Mucosa of descending colon (tissue), 3 donors: Measurements from ENCODE around the gene ARL6IP5. TPM values are rescaled to one million over a fixed set of nuclear protein-coding genes. Genes with fewer than 3 reads are reported as not detected.

Experiments
- ATAC-seq: fragments of 200-7000 bp; cut with Tn5 transposase; one replicate; pipeline ENCODE4 v1.9.1; 2020; ENCODE audit warnings: mild to moderate bottlenecking, moderate library complexity
- DNase-seq, 3 donors: peaks; one replicate each; pipeline ENCODE4 v3.0.0-alpha.2; 2020
- H3K36me3 ChIP-seq: fragments of 200-600 bp; one replicate; pipeline ENCODE4 v1.8.0; 2021; ENCODE audit warnings: low read depth, mild to moderate bottlenecking
- H3K4me1 ChIP-seq: fragments of 200-600 bp; one replicate; pipeline ENCODE4 v1.8.0; 2021; ENCODE audit warnings: low read depth, mild to moderate bottlenecking
- H3K4me3 ChIP-seq: fragments of 200-600 bp; one replicate; pipeline ENCODE4 v1.8.0; 2021; ENCODE audit warnings: mild to moderate bottlenecking
- H3K9me3 ChIP-seq: fragments of 200-600 bp; one replicate; pipeline ENCODE4 v1.8.0; 2021; ENCODE audit warnings: mild to moderate bottlenecking
- CTCF ChIP-seq: fragments of 200-600 bp; IDR thresholded peaks from one replicate; pipeline ENCODE4 v1.8.0; 2022; ENCODE audit warnings: antibody characterized with exemption, mild to moderate bottlenecking
- intact Hi-C, 2 donors: fragments of 100-400 bp; cut with DNase I in 1 of 2; cut with micrococcal nuclease in 1 of 2; formaldehyde crosslinking; loops; one replicate each; pipeline versions ENCODE4 v1.11.0 to v1.11.1; 2022; cut with DNase I, micrococcal nuclease
- total RNA-seq, 3 donors: library from RNA; stranded (reverse); fragmentation: NEBNext Ultra II Directional in 2 of 3; extraction: Animal tissue kit (Norgen Biotek cat#: 25700) in 2 of 3; gene quantifications; one replicate each; pipeline versions ENCODE4 v1.2.1 to v1.2.4, GENCODE V29; 2021 to 2023
- donor health status: DM: no; HTN: no; CAD: no; lungs with moderate emphysema.
- donor health status: DM: no; HTN: no; CAD: no.
- donor health status: DM: no; HTN: yes; CAD: no.

Gene ARL6IP5
- total RNA-seq, 3 donors from 2014 or later: 111 to 129 (median 119) TPM

GRCh38 chr3:69137412-69137811 lies 52.7 kb downstream of the ARL6IP5 start:
- intact Hi-C loops: no loop called here

GRCh38 chr3:69141313-69141712 lies 56.6 kb downstream of the ARL6IP5 start:
- no peak for TF ChIP-seq CTCF
- ATAC-seq: no peak
- no peaks in the 10 kb centered on the region for H3K9me3 ChIP-seq
- H3K36me3 ChIP-seq: no peaks in the 10 kb centered on the region
- intact Hi-C loops: no loop called here
- no peak for DNase-seq
- H3K4me1 ChIP-seq: no peaks in the 10 kb centered on the region
- H3K4me3 ChIP-seq: no peak overlapping the region

More at GRCh38 chr3:69137412-69137811, 52.7 kb downstream of the ARL6IP5 start:
- DNase-seq: no peak
- Histone ChIP-seq H3K4me3 (no peak overlapping the region), H3K4me1 (no peaks in the 10 kb centered on the region), H3K36me3 (no peaks in the 10 kb centered on the region), H3K9me3 (no peaks in the 10 kb centered on the region)
- no peak for TF ChIP-seq CTCF
- ATAC-seq: no peak

GRCh38 chr3:69142090-69142489 lies 57.4 kb downstream of the ARL6IP5 start:
- DNase-seq (no peak), ATAC-seq (no peak)
- Histone ChIP-seq H3K4me1 (no peaks in the 10 kb centered on the region), H3K4me3 (no peak overlapping the region), H3K36me3 (no peaks in the 10 kb centered on the region), H3K9me3 (no peaks in the 10 kb centered on the region)
- TF ChIP-seq CTCF: no peak
- intact Hi-C loops: no loop called here

- H3K9me3 ChIP-seq: no peaks in the 10 kb centered on the region
- no peaks in the 10 kb centered on the region for H3K4me1 ChIP-seq
- H3K4me3 ChIP-seq: no peak overlapping the region
- H3K36me3 ChIP-seq: no peaks in the 10 kb centered on the region
- intact Hi-C loops: no loop called here
- ATAC-seq: no peak
- TF ChIP-seq CTCF: no peak
- DNase-seq: no peak
These were observed 58.2 kb downstream of the ARL6IP5 start for GRCh38 chr3:69142797-69143454.

- TF ChIP-seq CTCF: no peak
- no peak for DNase-seq
- no peaks in the 10 kb centered on the region for H3K4me1 ChIP-seq
- H3K9me3 ChIP-seq: no peaks in the 10 kb centered on the region
- H3K36me3 ChIP-seq: no peaks in the 10 kb centered on the region
- H3K4me3 ChIP-seq: no peak overlapping the region
- intact Hi-C loops: no loop called here
- ATAC-seq: no peak
These were observed 58.9 kb downstream of the ARL6IP5 start for GRCh38 chr3:69143612-69144011.
